Activated B cell treated with CpG ODN at 0.5 μM for 24 hours (primary cell): Measurements from ENCODE around the gene AGAP1. TPM values are rescaled to one million over a fixed set of nuclear protein-coding genes. Genes with fewer than 3 reads are reported as not detected.

Experiments
- ATAC-seq: fragments of 200-7000 bp; cut with Tn5 transposase; one replicate; pipeline ENCODE4 v1.10.0; 2021; ENCODE audit warnings: low read depth, mild to moderate bottlenecking, moderate library complexity
- CTCF ChIA-PET: fragments of 350-600 bp; sonication (Branson Sonifier 250); formaldehyde crosslinking; loops from one replicate; lab custom pipeline; 2021; ENCODE audit warnings: antibody characterized with exemption; lab: Charles Lee
- POLR2A ChIA-PET: fragments of 350-600 bp; sonication (Branson Sonifier 250); formaldehyde crosslinking; loops from one replicate; lab custom pipeline; 2021; ENCODE audit warnings: antibody characterized with exemption; lab: Charles Lee
- DNase-seq: peaks from one replicate; pipeline ENCODE4 v3.0.0; 2022
- H3K27ac Mint-ChIP-seq: one replicate; pipeline ENCODE4 v1.8.0; 2020; ENCODE audit warnings: mixed read lengths
- H3K27me3 Mint-ChIP-seq: one replicate; pipeline ENCODE4 v1.8.0; 2021; ENCODE audit warnings: mixed read lengths
- H3K36me3 Mint-ChIP-seq: one replicate; pipeline ENCODE4 v1.8.0; 2021; ENCODE audit warnings: low read depth, mixed read lengths
- H3K4me1 Mint-ChIP-seq: one replicate; pipeline ENCODE4 v1.8.0; 2021; ENCODE audit warnings: mixed read lengths
- H3K4me3 Mint-ChIP-seq: one replicate; pipeline ENCODE4 v1.8.0; 2020; ENCODE audit warnings: mild to moderate bottlenecking, mixed read lengths
- H3K9me3 Mint-ChIP-seq: one replicate; pipeline ENCODE4 v1.8.0; 2020; ENCODE audit warnings: mixed read lengths
- intact Hi-C: fragments of 100-400 bp; cut with micrococcal nuclease; formaldehyde crosslinking; loops from one replicate; pipeline ENCODE4 v1.15.1; 2024
- total RNA-seq: library from RNA; stranded (reverse); gene quantifications from 2 replicates; pipeline ENCODE4 v1.2.3, GENCODE V29; 2022
- TF ChIP-seq, protein P1 (sequence below): fragments of 200-600 bp; IDR thresholded peaks from one replicate; pipeline ENCODE4 v1.8.0; 2022; ENCODE audit warnings: antibody characterized with exemption, mild to moderate bottlenecking

Gene AGAP1
- total RNA-seq, 1 donor from 2014 or later: not detected

DNA sequence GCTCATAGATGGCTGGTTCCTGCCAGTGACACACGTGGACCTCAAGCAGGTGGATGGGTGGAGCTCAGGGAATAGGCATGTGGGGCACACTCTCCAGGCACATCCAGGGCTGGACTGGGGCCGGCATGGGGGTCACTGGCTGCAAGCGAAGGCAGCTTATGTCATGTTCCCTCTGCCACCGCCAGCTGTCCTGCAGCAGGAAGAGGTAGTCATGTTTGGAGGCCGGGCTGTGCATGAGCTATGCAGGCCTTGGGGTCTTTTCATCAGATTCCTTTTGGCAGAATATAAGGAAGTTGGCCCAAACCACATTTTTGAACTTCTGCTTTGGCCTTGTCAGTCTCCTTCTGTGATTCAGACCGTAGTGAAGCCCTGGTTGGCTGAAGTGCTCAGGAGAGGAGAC lies 61.5 kb downstream of the AGAP1 start:
- ChIA-PET POLR2A (no interaction called here), CTCF (no interaction called here)
- Mint-ChIP-seq H3K36me3 (no peaks in the 10 kb centered on the region), H3K4me3 (no peak overlapping the region), H3K27ac (no peak overlapping the region), H3K27me3 (peaks cover 15% of the 10 kb centered on the region), H3K9me3 (no peaks in the 10 kb centered on the region), H3K4me1 (no peaks in the 10 kb centered on the region)
- no peak for ATAC-seq
- TF ChIP-seq, protein P1, sequence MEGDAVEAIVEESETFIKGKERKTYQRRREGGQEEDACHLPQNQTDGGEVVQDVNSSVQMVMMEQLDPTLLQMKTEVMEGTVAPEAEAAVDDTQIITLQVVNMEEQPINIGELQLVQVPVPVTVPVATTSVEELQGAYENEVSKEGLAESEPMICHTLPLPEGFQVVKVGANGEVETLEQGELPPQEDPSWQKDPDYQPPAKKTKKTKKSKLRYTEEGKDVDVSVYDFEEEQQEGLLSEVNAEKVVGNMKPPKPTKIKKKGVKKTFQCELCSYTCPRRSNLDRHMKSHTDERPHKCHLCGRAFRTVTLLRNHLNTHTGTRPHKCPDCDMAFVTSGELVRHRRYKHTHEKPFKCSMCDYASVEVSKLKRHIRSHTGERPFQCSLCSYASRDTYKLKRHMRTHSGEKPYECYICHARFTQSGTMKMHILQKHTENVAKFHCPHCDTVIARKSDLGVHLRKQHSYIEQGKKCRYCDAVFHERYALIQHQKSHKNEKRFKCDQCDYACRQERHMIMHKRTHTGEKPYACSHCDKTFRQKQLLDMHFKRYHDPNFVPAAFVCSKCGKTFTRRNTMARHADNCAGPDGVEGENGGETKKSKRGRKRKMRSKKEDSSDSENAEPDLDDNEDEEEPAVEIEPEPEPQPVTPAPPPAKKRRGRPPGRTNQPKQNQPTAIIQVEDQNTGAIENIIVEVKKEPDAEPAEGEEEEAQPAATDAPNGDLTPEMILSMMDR: no peak
- DNase-seq: no peak
- intact Hi-C loops: no loop called here

DNA sequence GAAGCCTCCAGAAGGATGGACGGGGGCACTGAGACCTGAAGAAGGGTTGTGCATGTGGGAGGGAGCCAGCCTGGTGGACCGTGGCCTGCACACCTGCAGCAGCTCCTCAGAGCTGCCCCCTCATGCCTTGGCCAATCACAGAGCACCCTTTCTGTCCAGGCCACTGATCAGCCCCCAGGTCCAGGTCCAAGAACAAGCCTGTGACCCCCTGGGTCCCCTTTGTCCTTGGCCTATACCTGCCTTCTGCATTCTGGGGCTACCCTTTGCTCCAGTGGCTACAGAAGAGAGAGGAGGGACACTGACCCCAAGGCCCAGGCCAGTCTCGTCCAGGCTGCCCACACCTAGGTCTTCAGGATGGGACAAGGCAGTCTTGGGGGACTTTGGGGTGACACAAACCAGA lies 62.2 kb downstream of the AGAP1 start:
- intact Hi-C loops: no loop called here
- no peak overlapping the region for H3K4me3 Mint-ChIP-seq
- no peaks in the 10 kb centered on the region for H3K4me1 Mint-ChIP-seq
- H3K9me3 Mint-ChIP-seq: no peaks in the 10 kb centered on the region
- H3K27me3 Mint-ChIP-seq: peaks cover 11% of the 10 kb centered on the region
- ChIA-PET CTCF (no interaction called here), POLR2A (no interaction called here)
- DNase-seq (no peak), ATAC-seq (no peak)
- H3K36me3 Mint-ChIP-seq: no peaks in the 10 kb centered on the region
- TF ChIP-seq, protein P1: no peak
- no peak overlapping the region for H3K27ac Mint-ChIP-seq

DNA sequence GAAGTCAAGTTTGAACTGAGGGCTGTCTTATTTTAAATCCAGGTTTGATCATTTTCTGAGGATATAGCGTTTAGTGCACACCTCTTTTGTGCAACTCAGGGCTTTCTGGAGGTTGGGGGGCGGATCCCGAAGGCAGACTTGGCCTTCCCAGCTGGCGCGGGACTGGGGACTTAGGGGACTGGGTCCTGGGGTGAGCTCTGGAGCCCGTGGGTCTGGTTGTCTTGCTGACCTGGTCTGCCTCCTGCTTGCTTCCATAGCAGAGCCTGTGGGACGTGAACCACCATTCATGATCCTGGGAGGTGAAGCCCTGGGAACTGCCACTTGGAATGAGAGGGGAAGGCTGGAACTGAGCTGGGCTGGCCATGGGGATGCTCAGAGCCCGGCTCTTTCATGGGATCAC lies 63.1 kb downstream of the AGAP1 start:
- ChIA-PET POLR2A (no interaction called here), CTCF (no interaction called here)
- intact Hi-C loops: no loop called here
- no peak overlapping the region for H3K27ac Mint-ChIP-seq
- DNase-seq: no peak
- no peaks in the 10 kb centered on the region for H3K9me3 Mint-ChIP-seq
- H3K27me3 Mint-ChIP-seq: peaks cover 8% of the 10 kb centered on the region
- no peak overlapping the region for H3K4me3 Mint-ChIP-seq
- H3K36me3 Mint-ChIP-seq: no peaks in the 10 kb centered on the region
- no peaks in the 10 kb centered on the region for H3K4me1 Mint-ChIP-seq
- ATAC-seq: no peak
- TF ChIP-seq, protein P1: no peak

DNA sequence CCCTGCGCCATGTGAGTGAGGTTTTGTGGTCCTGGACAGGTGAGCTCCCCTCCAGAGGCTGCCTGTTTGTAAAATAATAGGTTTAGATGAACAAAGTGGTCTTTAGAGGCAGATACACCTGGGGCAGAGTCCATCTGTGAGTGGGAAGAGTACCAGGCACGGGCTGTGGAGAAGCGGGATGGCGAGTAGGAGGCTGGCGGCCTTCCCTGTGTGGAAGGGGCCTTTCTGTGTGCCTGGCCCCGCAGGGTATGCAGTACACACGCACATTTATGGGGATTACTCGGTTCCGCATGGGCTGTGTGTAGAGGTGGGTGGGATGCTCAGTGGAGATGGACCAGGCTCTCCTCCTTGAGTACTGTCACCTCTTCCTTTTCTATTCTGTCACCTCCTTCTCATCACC lies 64.1 kb downstream of the AGAP1 start:
- H3K4me1 Mint-ChIP-seq: no peaks in the 10 kb centered on the region
- ATAC-seq (no peak), DNase-seq (no peak)
- H3K36me3 Mint-ChIP-seq: no peaks in the 10 kb centered on the region
- TF ChIP-seq, protein P1: no peak
- H3K27me3 Mint-ChIP-seq: peaks cover 10% of the 10 kb centered on the region
- ChIA-PET POLR2A (no interaction called here), CTCF (no interaction called here)
- intact Hi-C loops: no loop called here
- H3K9me3 Mint-ChIP-seq: no peaks in the 10 kb centered on the region
- H3K27ac Mint-ChIP-seq: no peak overlapping the region
- H3K4me3 Mint-ChIP-seq: no peak overlapping the region

DNA sequence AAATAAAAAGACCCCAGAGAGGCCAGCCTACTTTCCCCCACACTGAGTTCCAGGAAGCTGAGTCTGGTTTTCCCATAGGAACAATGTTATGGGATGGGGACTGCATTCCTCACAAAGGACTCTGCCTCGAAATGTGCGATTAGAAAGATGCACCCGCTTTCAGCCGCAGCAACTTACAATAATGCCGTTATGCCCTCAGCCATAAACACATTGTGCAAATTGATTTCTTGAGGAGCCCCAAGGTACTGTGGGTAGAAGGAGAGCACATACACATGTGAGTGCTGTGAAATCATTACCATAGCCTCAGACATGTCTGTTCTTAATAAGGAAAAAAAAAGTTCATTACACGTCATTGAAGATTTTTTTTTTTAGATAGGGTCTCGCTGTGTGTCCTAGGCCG lies 64.7 kb downstream of the AGAP1 start:
- TF ChIP-seq, protein P1: no peak
- no peaks in the 10 kb centered on the region for H3K36me3 Mint-ChIP-seq
- DNase-seq: no peak
- no peak overlapping the region for H3K27ac Mint-ChIP-seq
- ATAC-seq: no peak
- ChIA-PET POLR2A (no interaction called here), CTCF (no interaction called here)
- intact Hi-C loops: no loop called here
- H3K4me3 Mint-ChIP-seq: no peak overlapping the region
- H3K9me3 Mint-ChIP-seq: no peaks in the 10 kb centered on the region
- H3K4me1 Mint-ChIP-seq: no peaks in the 10 kb centered on the region
- peaks cover 13% of the 10 kb centered on the region for H3K27me3 Mint-ChIP-seq
